Activated CD4-positive, alpha-beta T cell treated with anti-CD3 and anti-CD28 coated beads, Interleukin-2, Interleukin-4, amounts not matched to agents 100 ng/mL and 50 ng/mL, durations not matched to agents 16 hours and 8 hours (primary cell): ENCODE data around the gene CCDC167.

Experiments
- DNase-seq: peaks from one replicate; pipeline ENCODE4 v3.0.0-alpha.2; 2020; ENCODE audit warnings: low spot score

CCDC167 gene

GRCh38 chr6:37530297-37530696, 30.6 kb upstream of the CCDC167 start:
- DNase-seq: no peak

- no peak for DNase-seq
Observed at GRCh38 chr6:37528541-37528940, 28.8 kb upstream of the CCDC167 start.

- DNase-seq: no peak
Observed at GRCh38 chr6:37525460-37526357, 26.0 kb upstream of the CCDC167 start.

GRCh38 chr6:37524970-37525318, 25.3 kb upstream of the CCDC167 start:
- no peak for DNase-seq

DNA sequence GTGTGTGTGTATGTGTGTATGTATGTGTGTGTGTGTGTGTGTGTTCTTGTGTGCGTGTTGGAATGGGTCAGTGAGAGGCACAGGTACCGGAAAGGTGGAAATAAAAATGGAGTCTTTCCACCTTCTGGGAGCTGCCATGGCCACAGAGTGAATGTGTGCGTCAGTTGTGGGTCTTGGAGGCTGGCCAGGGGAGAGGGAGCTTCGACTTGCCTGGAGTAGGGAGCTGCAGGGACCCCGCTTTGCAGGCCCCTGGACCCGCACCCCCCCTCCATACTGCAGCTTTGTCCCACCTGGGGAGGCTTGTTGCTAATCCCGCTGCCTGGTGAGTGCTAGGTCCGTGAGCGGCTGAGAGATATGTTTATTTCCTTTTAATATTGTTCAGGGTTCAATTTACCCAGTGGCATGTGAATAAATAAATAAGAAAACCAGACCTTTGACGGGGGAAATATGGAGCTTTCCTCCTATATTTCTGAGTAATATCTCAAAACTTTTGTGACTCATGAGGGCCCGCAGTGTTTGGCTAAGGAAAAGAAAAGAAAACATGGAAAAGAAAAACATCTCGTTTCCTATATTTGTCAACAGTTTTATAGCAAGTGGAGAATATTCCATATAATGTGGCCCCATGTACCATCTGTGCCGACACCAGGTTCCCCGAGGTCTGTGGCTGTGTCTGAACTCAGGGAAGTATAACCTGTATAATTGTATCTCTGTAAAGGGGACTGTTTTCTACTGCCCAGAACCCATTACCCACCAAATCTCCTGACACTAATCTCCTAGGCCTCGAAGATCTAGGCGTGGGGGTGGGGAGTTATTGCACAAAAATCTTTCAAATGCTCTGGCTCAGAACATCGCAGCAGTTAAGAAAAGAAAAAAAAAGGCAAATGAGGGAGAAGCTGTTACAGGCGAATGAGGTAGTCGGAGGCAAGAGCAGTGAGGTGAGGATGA, 24.6 kb upstream of the CCDC167 start:
- DNase-seq: no peak

DNA sequence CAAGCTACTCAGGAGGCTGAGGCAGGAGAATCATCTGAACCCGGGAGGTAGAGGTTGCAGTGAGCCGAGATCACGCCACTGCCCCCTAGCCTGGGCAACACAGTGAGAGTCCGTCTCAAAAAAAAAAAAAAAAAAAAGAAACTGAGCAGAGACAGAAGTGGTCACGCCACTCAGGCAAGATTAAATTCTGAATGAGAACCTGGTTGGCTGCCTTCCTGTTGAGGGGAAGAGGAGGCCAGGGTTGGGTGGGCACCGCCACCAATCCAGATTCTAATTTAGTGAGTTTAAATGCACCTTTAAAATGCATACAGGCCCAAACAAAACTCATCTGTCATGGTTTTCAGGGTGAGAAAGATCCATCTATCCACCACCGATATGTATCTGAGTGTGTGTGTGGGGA, 23.7 kb upstream of the CCDC167 start:
- no peak for DNase-seq

DNA sequence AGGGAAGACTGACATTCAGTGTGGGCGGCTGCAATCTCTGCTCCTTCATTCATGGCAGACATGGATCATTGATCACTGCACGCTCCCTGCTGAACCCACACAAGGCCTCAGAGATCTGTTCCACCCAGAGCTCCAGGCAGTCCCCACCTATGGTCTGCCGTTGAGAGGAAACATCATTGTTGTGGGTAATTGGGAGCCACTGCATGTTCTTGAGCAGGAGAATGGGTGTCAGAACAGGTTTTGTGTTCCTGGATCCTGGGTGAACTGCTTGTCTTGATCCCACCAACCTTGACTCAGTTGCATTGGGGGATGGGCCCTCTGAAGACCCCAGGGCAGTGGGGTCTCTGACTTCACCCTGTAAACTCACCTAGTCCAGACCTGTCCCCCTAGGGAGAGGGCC, 23.1 kb upstream of the CCDC167 start:
- no peak for DNase-seq

GRCh38 chr6:37521674-37522073, 22.0 kb upstream of the CCDC167 start:
- DNase-seq: no peak

DNA sequence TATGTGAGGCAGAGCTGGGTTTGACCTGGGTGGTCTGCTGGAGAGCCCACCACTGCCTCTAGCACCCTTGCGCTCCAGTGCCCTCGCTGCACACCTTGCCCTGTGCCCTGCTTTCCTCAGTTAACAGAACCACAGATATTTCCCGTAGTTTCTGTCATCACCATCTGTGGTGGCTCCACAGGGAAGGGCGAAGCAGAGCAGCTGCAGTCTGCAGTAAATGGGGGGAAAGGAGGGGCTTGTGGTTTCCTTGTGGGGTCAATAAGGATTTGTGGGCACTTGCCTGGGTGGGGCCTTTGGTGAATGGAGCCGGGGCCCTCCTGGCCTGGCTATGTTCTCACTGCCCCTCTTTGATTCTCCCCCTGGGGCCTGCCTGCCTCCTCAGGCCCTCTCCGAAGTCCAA, 21.2 kb upstream of the CCDC167 start:
- no peak for DNase-seq

GRCh38 chr6:37519461-37519860, 19.8 kb upstream of the CCDC167 start:
- DNase-seq: no peak

DNA sequence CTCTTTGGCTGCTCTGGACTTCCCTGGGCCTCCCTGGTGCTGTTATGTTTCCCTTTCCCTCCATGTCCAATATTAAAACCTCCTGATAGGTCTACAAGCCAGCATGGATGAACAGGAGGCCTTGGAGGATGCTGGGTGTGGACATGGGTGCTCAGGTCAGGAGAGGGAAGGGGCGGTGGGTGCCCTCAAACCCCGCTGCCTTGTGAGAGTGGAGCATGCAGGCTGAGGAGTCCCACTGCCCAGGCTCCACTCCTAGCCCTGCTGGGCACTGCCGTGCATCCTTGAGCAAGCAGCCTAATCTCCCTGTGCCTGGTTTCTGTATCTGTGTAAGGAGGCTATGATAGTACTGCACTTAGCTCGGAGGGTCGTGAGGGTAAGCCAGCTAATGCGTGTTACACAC, 18.4 kb upstream of the CCDC167 start:
- no peak for DNase-seq

DNA sequence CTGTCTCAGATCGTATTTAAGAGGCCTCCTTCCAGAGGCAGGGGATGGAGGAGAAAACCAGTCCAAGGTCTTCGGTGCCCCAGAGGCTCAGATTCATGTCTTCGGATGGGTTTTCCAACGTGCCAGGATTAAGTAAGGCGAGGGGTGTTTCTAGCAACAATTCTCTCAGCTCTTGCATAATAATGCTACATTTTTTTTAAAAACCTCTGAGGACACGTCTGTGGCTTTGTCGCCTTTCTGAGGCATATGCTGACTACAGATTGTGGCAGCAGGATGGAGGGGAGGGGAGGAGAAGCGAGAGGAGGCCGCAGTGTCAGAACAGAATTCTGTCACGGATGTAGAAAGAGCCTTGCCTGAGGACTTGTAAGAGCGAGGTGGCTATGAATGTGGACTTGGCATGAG, 17.7 kb upstream of the CCDC167 start:
- DNase-seq: peak; percentile 92

- DNase-seq: no peak
Observed at GRCh38 chr6:37516920-37517405, 17.3 kb upstream of the CCDC167 start.

GRCh38 chr6:37516076-37516919, 16.6 kb upstream of the CCDC167 start:
- DNase-seq: peak; percentile 95

- DNase-seq: peak; percentile 17
Observed at GRCh38 chr6:37515712-37516075, 16.0 kb upstream of the CCDC167 start.

GRCh38 chr6:37514837-37515236, 15.1 kb upstream of the CCDC167 start:
- no peak for DNase-seq

GRCh38 chr6:37514321-37514771, 14.7 kb upstream of the CCDC167 start:
- peak; percentile 66 for DNase-seq

DNA sequence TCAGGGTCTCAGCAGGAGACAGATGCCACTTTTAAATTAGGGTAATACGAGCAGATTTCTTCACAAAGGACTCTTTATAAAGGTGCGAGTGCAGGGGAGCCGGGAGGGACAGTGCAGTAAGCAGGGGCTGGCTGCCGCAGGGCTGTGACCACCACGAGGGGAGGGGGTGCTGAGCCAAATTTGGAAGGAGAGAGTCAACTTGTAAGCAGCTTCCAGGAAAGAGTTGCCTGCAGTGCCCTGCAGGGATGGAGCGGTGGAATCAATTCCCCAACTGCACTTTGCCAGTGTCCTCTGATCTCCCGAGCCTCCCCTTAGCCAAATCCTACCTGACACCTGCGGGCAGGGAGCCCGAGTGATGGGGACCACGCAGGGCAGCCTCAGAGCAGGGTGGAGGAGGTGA, 13.9 kb upstream of the CCDC167 start:
- no peak for DNase-seq

- no peak for DNase-seq
Observed at GRCh38 chr6:37513155-37513554, 13.5 kb upstream of the CCDC167 start.

- no peak for DNase-seq
Observed at GRCh38 chr6:37512400-37513011, 12.8 kb upstream of the CCDC167 start.

- no peak for DNase-seq
Observed at GRCh38 chr6:37511910-37512399, 12.3 kb upstream of the CCDC167 start.
